GM23248 (cell line): Measurements from ENCODE around the gene AMBRA1. TPM values are rescaled to one million over a fixed set of nuclear protein-coding genes. Genes with fewer than 3 reads are reported as not detected.
A peak's percentile ranks its signal among the peaks of the same experiment; 100 is the strongest.

Experiments
- DNase-seq: peaks from one replicate; pipeline ENCODE4 v3.0.0-alpha.2; 2015
- H2AFZ ChIP-seq: fragments of 200-600 bp; sonication (generic); 2 replicates; pipeline ENCODE4 v1.6.1; 2016; ENCODE audit warnings: antibody characterized with exemption
- H3F3A ChIP-seq: fragments of 200-600 bp; sonication (generic); 2 replicates; pipeline ENCODE4 v1.6.1; 2016; ENCODE audit warnings: mild to moderate bottlenecking, antibody characterized with exemption, mixed run types; ENCODE audit not compliant: insufficient read depth
- H3K27ac ChIP-seq: fragments of 200-600 bp; sonication (generic); 2 replicates; pipeline ENCODE4 v1.5.1; 2016; ENCODE audit warnings: mild to moderate bottlenecking
- H3K27me3 ChIP-seq: fragments of 200-600 bp; sonication (generic); replicated peaks from 2 replicates; pipeline ENCODE4 v1.6.1; 2016; ENCODE audit warnings: mild to moderate bottlenecking; ENCODE audit not compliant: insufficient read depth
- H3K36me3 ChIP-seq: fragments of 200-600 bp; sonication (generic); 2 replicates; pipeline ENCODE4 v1.6.1; 2016; ENCODE audit warnings: low read depth, mild to moderate bottlenecking
- H3K4me1 ChIP-seq: fragments of 200-600 bp; sonication (generic); 2 replicates; pipeline ENCODE4 v1.6.1; 2016; ENCODE audit warnings: mild to moderate bottlenecking; ENCODE audit not compliant: insufficient read depth
- H3K4me2 ChIP-seq: fragments of 200-600 bp; sonication (generic); one replicate; pipeline ENCODE4 v1.6.1; 2016; ENCODE audit warnings: mild to moderate bottlenecking; ENCODE audit not compliant: unreplicated experiment
- H3K4me3 ChIP-seq: fragments of 200-600 bp; sonication (generic); 2 replicates; pipeline ENCODE4 v1.5.1; 2016; ENCODE audit warnings: mild to moderate bottlenecking
- H3K79me2 ChIP-seq: fragments of 200-600 bp; sonication (generic); 2 replicates; pipeline ENCODE4 v1.6.1; 2016; ENCODE audit warnings: mild to moderate bottlenecking; ENCODE audit not compliant: insufficient read depth
- H3K9ac ChIP-seq: fragments of 200-600 bp; sonication (generic); 2 replicates; pipeline ENCODE4 v1.6.1; 2016; ENCODE audit warnings: mild to moderate bottlenecking
- H3K9me2 ChIP-seq: fragments of 200-600 bp; sonication (generic); 2 replicates; pipeline ENCODE4 v1.6.1; 2016; ENCODE audit warnings: mixed run types, mild to moderate bottlenecking, moderate library complexity; ENCODE audit not compliant: insufficient read depth
- H3K9me3 ChIP-seq: fragments of 200-600 bp; sonication (generic); one replicate; pipeline ENCODE4 v1.6.1; 2017; ENCODE audit warnings: low read depth
- H4K20me1 ChIP-seq: fragments of 200-600 bp; sonication (generic); 2 replicates; pipeline ENCODE4 v1.6.0; 2016; ENCODE audit not compliant: insufficient read depth
- EZH2 ChIP-seq: fragments of 200-600 bp; sonication (generic); IDR thresholded peaks from 2 replicates; pipeline ENCODE4 v1.6.1; 2018; ENCODE audit warnings: antibody characterized with exemption, mild to moderate bottlenecking; ENCODE audit not compliant: insufficient read depth, poor library complexity, severe bottlenecking
- EZH2phosphoT487 ChIP-seq: fragments of 200-600 bp; sonication (generic); IDR thresholded peaks from 2 replicates; pipeline ENCODE4 v1.6.1; 2018; ENCODE audit warnings: antibody characterized with exemption, moderate library complexity, mild to moderate bottlenecking, low read depth; ENCODE audit not compliant: insufficient read depth
- WGBS, 2 experiments: methylation state at CpG; one replicate each; pipeline ENCODE4 v1.1.6; 2015 to 2017; ENCODE audit warnings: low lambda C conversion rate in 2 of 2, low coverage in 1 of 2; ENCODE audit errors: missing lambda C conversion rate in 2 of 2; 5-methylcytosine and 5-hydroxymethylcytosine counted together
- in situ Hi-C: fragments of 300-500 bp; cut with MboI; formaldehyde crosslinking; loops from 2 replicates; pipeline ENCODE4 v1.15.0; 2020
- polyA plus RNA-seq: library from polyadenylated mRNA; unstranded; fragments of >200 nt; fragmentation: Nextera tagmentation; extraction: Ambion mirVana; gene quantifications from 2 replicates; pipeline ENCODE4 v1.2.1, GENCODE V29; 2016
- total RNA-seq: library from RNA; depleted of rRNA; stranded (reverse); fragments of >200 nt; shearing (Covaris generic); gene quantifications from 2 replicates; pipeline ENCODE4 v1.2.3, GENCODE V29; 2014

AMBRA1 gene
- total and polyA plus RNA-seq, 2 experiments from 2014 or later = 5.0 to 46.0 TPM

- DNase-seq = peak; percentile 22
- H3F3A ChIP-seq = no peaks in the 10 kb centered on the region
- H3K27me3 ChIP-seq = no peaks in the 10 kb centered on the region
- H3K4me1 ChIP-seq = peaks cover 10% of the 10 kb centered on the region; the same call in 1 of the 2 replicates
- H3K36me3 ChIP-seq = peaks cover 9% of the 10 kb centered on the region; the same call in 1 of the 2 replicates
- in situ Hi-C loops = no loop called here
- no peaks in the 10 kb centered on the region for H3K9me2 ChIP-seq
- WGBS, 2 experiments = 76 to 83% methylated on average over 4 of the region's 4 CpGs
- no peak overlapping the region for H3K4me3 ChIP-seq
- H3K4me2 ChIP-seq = no peak overlapping the region
- peaks cover 41% of the 10 kb centered on the region for H3K79me2 ChIP-seq
- H3K9me3 ChIP-seq = no peaks in the 10 kb centered on the region
- H3K27ac ChIP-seq = no peak overlapping the region
- no peak for TF ChIP-seq EZH2
- no peak for TF ChIP-seq EZH2phosphoT487
- H2AFZ ChIP-seq = no peak overlapping the region
- H4K20me1 ChIP-seq = no peaks in the 10 kb centered on the region
- H3K9ac ChIP-seq = no peak overlapping the region
Measured at GRCh38 chr11:46445920-46446771, 147.7 kb downstream of the AMBRA1 start.

- Histone ChIP-seq H3K27me3 (no peaks in the 10 kb centered on the region), H3K4me3 (no peak overlapping the region), H3K36me3 (peaks cover 13% of the 10 kb centered on the region; the same call in 1 of the 2 replicates), H3K9me2 (no peaks in the 10 kb centered on the region), H3K4me2 (no peak overlapping the region), H3F3A (no peaks in the 10 kb centered on the region), H3K9ac (no peak overlapping the region), H3K4me1 (peaks cover 10% of the 10 kb centered on the region; the same call in 1 of the 2 replicates), H3K27ac (no peak overlapping the region), H3K79me2 (peaks cover 41% of the 10 kb centered on the region), H4K20me1 (no peaks in the 10 kb centered on the region), H2AFZ (no peak overlapping the region), H3K9me3 (no peaks in the 10 kb centered on the region)
- DNase-seq = no peak
- WGBS, 2 experiments = 85 to 90% methylated on average over 4 of the region's 4 CpGs
- in situ Hi-C loops = no loop called here
- TF ChIP-seq EZH2phosphoT487 = no peak
- no peak for TF ChIP-seq EZH2
Measured at GRCh38 chr11:46445192-46445919, 148.5 kb downstream of the AMBRA1 start.

GRCh38 chr11:46444305-46444704, 149.5 kb downstream of the AMBRA1 start:
- Histone ChIP-seq H3K9me3 (no peaks in the 10 kb centered on the region), H3K9ac (no peak overlapping the region), H3K27ac (no peak overlapping the region), H3K9me2 (no peaks in the 10 kb centered on the region), H3K4me3 (no peak overlapping the region), H4K20me1 (no peaks in the 10 kb centered on the region), H2AFZ (no peak overlapping the region), H3K27me3 (no peaks in the 10 kb centered on the region), H3K4me2 (no peak overlapping the region), H3K4me1 (peaks cover 10% of the 10 kb centered on the region; the same call in 1 of the 2 replicates), H3F3A (no peaks in the 10 kb centered on the region), H3K36me3 (peaks cover 13% of the 10 kb centered on the region; the same call in 1 of the 2 replicates), H3K79me2 (peaks cover 35% of the 10 kb centered on the region)
- peak; percentile 17 for DNase-seq
- no peak for TF ChIP-seq EZH2
- TF ChIP-seq EZH2phosphoT487 = no peak
- in situ Hi-C loops = no loop called here

- H2AFZ ChIP-seq = no peak overlapping the region
- H3K9ac ChIP-seq = no peak overlapping the region
- H4K20me1 ChIP-seq = no peaks in the 10 kb centered on the region
- no peaks in the 10 kb centered on the region for H3K27me3 ChIP-seq
- TF ChIP-seq EZH2 (no peak), EZH2phosphoT487 (no peak)
- no peak for DNase-seq
- H3K4me1 ChIP-seq = no peaks in the 10 kb centered on the region
- peaks cover 16% of the 10 kb centered on the region for H3K36me3 ChIP-seq
- no peak overlapping the region for H3K4me3 ChIP-seq
- H3K9me3 ChIP-seq = no peaks in the 10 kb centered on the region
- H3K9me2 ChIP-seq = no peaks in the 10 kb centered on the region
- in situ Hi-C loops = no loop called here
- no peaks in the 10 kb centered on the region for H3K79me2 ChIP-seq
- H3K4me2 ChIP-seq = no peak overlapping the region
- no peaks in the 10 kb centered on the region for H3F3A ChIP-seq
- WGBS, 2 experiments = 94 to 96% methylated on average over 4 of the region's 4 CpGs
- no peak overlapping the region for H3K27ac ChIP-seq
Measured at GRCh38 chr11:46438211-46438610, 155.6 kb downstream of the AMBRA1 start.
